SK-MEL-5 (cell line): ENCODE data around the gene PDZK1IP1. TPM values are rescaled to one million over a fixed set of nuclear protein-coding genes. Genes with fewer than 3 reads are reported as not detected.
A peak's percentile ranks its signal among the peaks of the same experiment; 100 is the strongest.

Experiments
- DNase-seq: peaks from one replicate; pipeline ENCODE4 v3.0.0-alpha.2; 2016; ENCODE audit warnings: low read depth, low spot score
- in situ Hi-C: cut with HindIII; loops from 2 replicates; pipeline ENCODE4 v1.10.0; 2016; ENCODE audit warnings: low sequenced_read_pairs, high pct_unique_total_duplicates, low pct_unique_long_range_greater_than_20kb
- total RNA-seq: library from RNA; depleted of rRNA; stranded (reverse); fragments of >200 nt; shearing (Covaris generic); gene quantifications from 2 replicates; pipeline ENCODE4 v1.2.3, GENCODE V29; 2014

The PDZK1IP1 gene
- total RNA-seq, 1 experiment from 2014 or later = not detected

- DNase-seq = no peak
- in situ Hi-C loops = no loop called here
Observed at GRCh38 chr1:47187231-47187925, 2.5 kb downstream of the PDZK1IP1 start.

GRCh38 chr1:47186267-47187185 is 3.3 kb downstream of the PDZK1IP1 start:
- DNase-seq = no peak
- in situ Hi-C loops = no loop called here

GRCh38 chr1:47184822-47185677 is 4.8 kb downstream of the PDZK1IP1 start:
- DNase-seq = no peak
- in situ Hi-C loops = no loop called here

GRCh38 chr1:47184090-47184821 is 5.6 kb downstream of the PDZK1IP1 start:
- in situ Hi-C loops = no loop called here
- no peak for DNase-seq

GRCh38 chr1:47183308-47184089 is 6.3 kb downstream of the PDZK1IP1 start:
- DNase-seq = no peak
- in situ Hi-C loops = no loop called here

GRCh38 chr1:47182676-47183235 is 7.1 kb downstream of the PDZK1IP1 start:
- no peak for DNase-seq
- in situ Hi-C loops = no loop called here

- in situ Hi-C loops = no loop called here
- no peak for DNase-seq
Observed at GRCh38 chr1:47181955-47182675, 7.7 kb downstream of the PDZK1IP1 start.

- DNase-seq = no peak
- in situ Hi-C loops = no loop called here
Observed at GRCh38 chr1:47181095-47181954, 8.5 kb downstream of the PDZK1IP1 start.

- no peak for DNase-seq
- in situ Hi-C loops = no loop called here
Observed at GRCh38 chr1:47180603-47181094, 9.2 kb downstream of the PDZK1IP1 start.

GRCh38 chr1:47179988-47180563 is 9.8 kb downstream of the PDZK1IP1 start:
- in situ Hi-C loops = no loop called here
- DNase-seq = no peak

GRCh38 chr1:47179017-47179987 is 10.5 kb downstream of the PDZK1IP1 start:
- in situ Hi-C loops = no loop called here
- peak; percentile 94 for DNase-seq

- no peak for DNase-seq
- in situ Hi-C loops = no loop called here
Observed at GRCh38 chr1:47178654-47179016, 11.2 kb downstream of the PDZK1IP1 start.

GRCh38 chr1:47178020-47178419 is 11.8 kb downstream of the PDZK1IP1 start:
- no peak for DNase-seq
- in situ Hi-C loops = no loop called here
